Iris pigment epithelial cell (primary cell): ENCODE data around the gene SEMA3A.
A peak's percentile ranks its signal among the peaks of the same experiment; 100 is the strongest.

Source experiments
- DNase-seq: peaks from one replicate; pipeline ENCODE4 v3.0.0-alpha.2; 2011; ENCODE audit warnings: low read depth

Gene SEMA3A

GRCh38 chr7:84111842-84112241 lies 82.7 kb downstream of the SEMA3A start:
- no peak for DNase-seq

- DNase-seq, result no peak
These were observed 84.2 kb downstream of the SEMA3A start for GRCh38 chr7:84110400-84110799.

DNA sequence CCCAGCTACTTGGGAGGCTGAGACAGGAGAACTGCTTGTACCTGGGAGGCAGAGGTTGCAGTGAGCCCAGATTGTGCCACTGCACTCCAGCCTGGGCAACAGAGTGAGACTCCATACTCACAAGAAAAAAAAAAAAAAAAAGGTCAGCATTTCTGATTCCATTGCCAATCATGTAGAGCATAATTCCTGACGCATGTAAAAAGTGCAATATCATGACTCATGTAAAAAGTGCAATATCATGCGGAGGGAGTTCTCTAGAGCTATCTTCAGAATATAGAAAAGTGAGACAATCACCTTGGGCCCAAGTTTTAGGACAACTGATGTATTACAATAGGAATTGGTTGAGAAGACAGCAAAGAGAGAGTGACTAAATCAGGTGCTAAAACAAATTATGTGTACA lies 85.8 kb downstream of the SEMA3A start:
- DNase-seq, result no peak

DNA sequence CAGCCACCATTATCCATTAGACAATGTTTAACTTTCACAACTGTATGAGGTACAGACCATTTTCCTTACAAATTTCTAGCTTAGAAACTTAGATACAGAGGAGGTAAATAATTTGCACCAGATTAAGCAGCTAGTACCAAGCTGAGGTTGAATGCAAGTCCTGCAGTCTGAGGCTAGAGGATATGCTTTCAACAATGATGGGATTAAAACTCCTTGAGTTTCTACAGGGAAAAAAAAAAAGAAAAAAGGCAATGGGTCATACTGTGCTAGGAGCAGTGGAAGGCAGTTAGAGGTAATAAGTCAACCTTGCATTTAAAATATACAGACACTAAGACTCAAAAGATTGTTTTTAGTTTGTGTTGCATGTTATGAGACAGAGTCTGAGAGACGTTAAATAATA lies 86.5 kb downstream of the SEMA3A start:
- no peak for DNase-seq

- peak; percentile 32 for DNase-seq
These were observed 87.3 kb downstream of the SEMA3A start for GRCh38 chr7:84107259-84107658.

DNA sequence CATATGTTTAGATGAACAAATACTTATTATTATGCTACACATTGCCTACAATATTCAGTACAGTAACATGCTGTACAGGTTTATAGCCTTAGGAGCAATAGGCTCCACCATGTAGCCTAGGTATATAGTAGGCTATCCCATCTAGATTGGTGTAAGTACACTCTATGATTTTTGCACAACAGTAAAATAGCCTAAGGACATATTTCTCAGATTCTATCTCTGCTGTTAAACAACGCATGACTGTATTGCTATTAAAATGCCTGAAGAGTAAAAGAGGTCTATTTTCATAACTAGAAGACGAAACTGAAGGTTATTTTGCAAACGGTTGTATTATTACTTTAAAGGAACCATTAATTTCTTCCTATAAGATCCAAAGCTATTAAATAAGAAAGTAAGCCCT lies 88.3 kb downstream of the SEMA3A start:
- no peak for DNase-seq

DNA sequence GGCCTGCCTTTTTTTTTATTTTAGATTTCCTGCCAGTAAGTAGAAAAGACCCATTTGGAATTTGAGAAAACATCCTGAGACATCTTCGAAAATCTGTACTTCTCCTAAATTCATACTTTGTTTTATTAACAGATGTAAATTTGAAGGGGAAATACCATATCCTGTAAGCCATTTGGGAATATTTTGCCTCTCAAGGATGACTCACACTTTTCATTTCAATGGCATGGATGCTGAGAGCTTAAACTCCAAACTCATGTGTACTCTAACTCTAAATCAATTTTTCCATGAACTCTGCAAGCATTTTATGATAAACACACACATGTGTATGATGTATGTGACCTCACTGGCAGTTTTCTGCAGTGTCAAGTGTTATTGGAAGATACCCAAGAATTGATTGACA lies 89.0 kb downstream of the SEMA3A start:
- no peak for DNase-seq

DNA sequence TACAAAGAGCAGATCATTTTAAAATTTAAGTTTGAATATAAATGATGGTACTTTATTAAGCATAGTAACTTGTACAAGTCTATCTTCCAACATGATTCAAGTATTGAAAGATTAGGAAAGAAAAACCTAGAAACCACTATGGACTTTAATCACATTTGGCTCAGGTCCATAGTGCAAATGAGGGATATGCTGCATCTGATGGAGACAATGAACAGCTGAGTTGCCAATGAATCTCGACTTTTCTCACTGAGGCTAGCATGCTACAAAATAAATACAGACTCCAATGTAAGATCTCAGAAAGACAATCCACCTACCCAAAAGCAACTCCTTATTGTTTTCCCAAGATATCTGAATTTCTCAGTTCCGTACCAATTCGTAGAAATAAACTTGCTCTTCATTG lies 89.8 kb downstream of the SEMA3A start:
- no peak for DNase-seq

- peak; percentile 84 for DNase-seq
These were observed 92.4 kb downstream of the SEMA3A start for GRCh38 chr7:84102213-84102612.

GRCh38 chr7:84100866-84101265 lies 93.7 kb downstream of the SEMA3A start:
- peak; percentile 70 for DNase-seq

DNA sequence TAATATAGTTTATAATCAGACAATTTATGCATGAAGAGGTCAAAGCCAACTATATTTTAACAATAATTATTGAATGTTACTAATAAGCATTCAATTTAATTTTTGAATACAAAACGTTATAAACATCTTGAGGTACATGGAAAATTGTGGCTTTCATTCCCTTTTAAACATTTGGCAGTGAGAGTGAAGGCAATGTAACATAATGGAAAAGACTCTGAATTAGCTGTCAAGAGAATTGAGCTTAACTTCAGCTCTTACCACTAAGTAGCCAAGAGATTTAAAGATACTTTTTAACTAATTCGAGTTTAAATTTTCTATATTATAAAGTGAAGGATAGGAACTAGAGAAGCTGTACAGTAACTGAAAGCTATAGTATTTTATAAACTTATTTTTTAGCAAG lies 98.6 kb downstream of the SEMA3A start:
- no peak for DNase-seq

GRCh38 chr7:84092207-84092606 lies 102.4 kb downstream of the SEMA3A start:
- no peak for DNase-seq

DNA sequence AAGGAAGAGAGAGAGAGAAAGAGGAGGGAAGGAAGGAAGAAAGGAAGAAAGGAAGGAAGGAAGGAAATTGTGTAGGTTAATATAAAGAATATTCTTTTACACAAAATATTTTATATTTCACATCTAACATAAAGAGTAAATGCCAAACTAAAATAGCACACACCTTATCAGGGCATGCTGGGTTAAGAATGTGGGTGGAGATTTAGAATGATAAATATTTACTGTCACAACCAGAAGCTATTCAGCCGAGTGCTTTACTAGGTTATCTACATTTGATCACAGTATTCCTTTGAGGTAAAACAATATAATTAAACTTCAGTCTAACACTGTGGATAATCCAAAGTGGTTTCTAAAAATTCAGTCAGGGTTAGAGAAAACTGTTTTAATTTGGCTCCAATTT lies 103.3 kb downstream of the SEMA3A start:
- DNase-seq, result no peak

- peak; percentile 33 for DNase-seq
These were observed 105.8 kb downstream of the SEMA3A start for GRCh38 chr7:84088802-84089201.

DNA sequence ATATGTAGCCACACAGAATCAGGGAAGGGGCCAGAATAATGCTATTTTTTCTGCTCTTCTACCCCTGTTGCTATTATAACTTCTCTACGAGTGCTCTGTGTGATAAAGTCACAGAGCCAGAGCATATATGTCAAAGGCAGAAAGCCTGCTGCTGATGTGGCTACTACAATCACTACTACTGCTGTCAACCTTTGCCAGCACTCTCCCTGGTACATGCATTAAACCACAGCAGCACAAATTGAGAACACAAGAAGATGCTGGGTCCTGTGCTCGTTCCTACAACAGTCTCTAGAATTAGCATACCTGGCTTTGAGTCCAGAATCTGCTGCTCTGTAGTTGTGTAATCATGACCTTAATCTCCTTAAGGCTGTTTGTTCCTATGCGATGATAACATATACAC lies 108.6 kb downstream of the SEMA3A start:
- no peak for DNase-seq

DNA sequence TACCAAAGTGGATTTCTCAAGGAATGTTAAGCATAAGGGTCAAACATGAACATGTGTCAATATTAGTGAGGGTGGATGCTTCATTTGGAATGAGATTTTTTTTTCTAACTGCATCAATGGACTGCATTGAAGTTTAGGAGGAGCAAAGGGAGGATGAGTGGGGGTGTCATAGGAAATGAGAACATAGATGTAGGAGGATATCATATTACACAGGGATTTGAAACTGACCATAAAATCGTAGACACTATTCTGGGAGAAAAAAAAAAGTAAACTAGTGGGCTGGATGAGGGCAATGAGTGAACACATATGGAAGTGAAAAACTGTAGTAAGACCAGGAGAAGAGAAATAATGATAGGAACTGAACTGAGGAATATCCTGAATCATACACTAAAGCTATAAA lies 109.4 kb downstream of the SEMA3A start:
- DNase-seq, result peak; percentile 73

GRCh38 chr7:84083846-84084245 lies 110.7 kb downstream of the SEMA3A start:
- no peak for DNase-seq

DNA sequence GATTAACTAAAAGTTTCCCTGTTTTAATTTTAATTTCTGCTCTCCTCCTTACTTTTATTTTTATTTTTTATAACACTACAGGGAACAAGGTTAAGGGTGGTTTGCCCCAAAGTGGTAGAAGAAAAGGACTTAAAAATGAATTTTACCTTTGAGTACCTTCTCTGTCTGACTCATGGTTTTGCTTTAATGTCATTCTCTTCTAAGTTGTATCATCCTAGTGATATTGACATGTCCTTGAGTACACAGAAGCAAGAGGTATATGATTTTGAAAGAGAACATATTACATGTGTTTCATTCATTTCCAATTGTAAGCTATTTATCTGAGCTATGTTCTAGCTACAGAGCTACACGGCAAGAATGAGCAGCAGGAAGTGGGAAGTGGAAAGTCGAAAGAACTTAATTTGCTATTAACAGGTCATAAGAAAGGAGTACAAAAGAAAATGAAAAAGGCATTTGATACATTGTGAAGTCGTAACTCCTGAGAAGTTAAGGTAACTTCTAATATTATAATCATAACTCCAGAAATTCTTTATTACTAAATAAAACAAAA lies 112.5 kb downstream of the SEMA3A start:
- DNase-seq, result no peak

GRCh38 chr7:84077336-84077735 lies 117.3 kb downstream of the SEMA3A start:
- DNase-seq, result no peak

GRCh38 chr7:84076219-84076618 lies 118.4 kb downstream of the SEMA3A start:
- DNase-seq, result no peak

DNA sequence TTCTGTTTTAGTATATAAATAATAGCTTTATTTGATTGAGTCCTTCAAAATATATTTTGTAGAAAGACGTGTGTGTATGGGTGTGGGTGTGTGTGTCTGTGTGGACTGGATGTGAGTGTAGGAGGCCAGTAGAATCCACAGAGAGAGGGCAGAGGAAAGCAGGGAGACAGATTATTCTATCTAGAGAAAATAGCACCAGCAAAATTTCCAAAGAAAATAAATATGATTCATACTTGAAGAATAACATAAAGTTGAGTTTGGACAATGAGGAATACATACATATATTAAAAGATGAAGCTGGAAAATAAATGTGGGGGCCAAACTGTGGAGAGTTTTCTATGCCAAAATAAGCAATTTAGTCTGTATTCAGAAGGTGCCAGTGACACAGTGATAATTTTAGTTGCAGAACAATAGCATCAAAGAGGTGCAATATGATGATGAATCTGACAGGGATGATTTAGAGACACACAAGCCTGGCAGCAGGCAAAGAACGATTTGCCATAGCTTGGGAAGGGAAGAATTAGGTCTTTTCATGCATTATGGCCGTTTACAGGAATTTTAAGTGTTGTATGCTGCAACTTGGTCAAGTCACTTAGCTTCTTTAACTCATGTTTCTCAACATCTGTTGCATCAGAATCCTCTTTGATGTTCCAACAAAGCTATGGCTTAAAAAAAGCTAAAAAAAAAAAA lies 121.3 kb downstream of the SEMA3A start:
- peak; percentile 71 for DNase-seq

DNA sequence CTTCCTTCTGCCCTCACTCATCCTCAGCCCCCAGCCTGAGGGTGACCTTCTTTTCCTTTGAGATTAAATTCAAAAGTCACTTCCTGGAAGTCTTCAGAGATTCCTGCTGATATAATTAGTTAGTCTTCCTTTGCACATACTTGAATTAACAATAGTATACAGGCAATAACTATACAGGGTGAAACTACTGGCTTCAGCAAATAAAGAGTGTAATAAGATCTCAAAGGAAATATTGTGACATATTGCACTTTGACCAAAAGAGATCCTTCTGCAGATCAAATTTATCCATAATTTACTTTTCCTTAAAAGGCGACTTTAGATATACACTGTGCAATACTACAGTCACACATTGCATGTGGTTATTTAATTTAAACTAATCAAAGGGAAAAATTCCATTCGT lies 123.8 kb downstream of the SEMA3A start:
- no peak for DNase-seq

DNA sequence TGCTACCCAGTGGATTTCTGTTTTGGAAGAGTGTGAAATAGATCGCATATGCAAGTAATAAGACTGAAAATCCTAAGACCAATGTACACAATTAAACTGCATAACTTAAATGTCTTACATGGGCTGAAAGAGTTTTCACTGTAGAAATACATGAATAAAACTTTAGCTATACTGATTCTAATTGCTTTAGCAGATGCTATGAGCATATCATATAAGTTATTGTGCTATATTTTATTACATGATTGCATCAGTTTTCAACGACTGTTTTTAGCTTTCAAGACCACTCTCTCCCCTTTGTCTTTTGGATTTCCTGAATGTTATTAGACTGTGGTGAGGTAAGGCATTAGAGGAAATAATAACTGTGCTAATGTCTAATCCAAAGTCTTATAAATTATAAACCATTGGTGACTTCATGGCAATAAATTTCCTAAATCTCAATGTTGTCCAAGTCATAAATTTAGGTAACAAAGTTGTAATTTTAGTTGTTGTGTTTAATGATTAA lies 124.5 kb downstream of the SEMA3A start:
- no peak for DNase-seq

- no peak for DNase-seq
These were observed 125.6 kb downstream of the SEMA3A start for GRCh38 chr7:84069033-84069432.
